HG03196 (cell line): Measurements from ENCODE around the gene BICC1.

Source experiments
- ATAC-seq: cut with Tn5 transposase; IDR thresholded peaks from one replicate; pipeline ENCODE4 v1.9.1; 2021; ENCODE audit not compliant: unreplicated experiment

BICC1 gene

GRCh38 chr10:58515291-58515941, 2.7 kb downstream of the BICC1 start:
- ATAC-seq, result no peak

GRCh38 chr10:58516119-58516518, 3.4 kb downstream of the BICC1 start:
- ATAC-seq, result no peak

GRCh38 chr10:58516671-58517070, 4.0 kb downstream of the BICC1 start:
- no peak for ATAC-seq

- no peak for ATAC-seq
These were observed 4.4 kb downstream of the BICC1 start for GRCh38 chr10:58517081-58517480.

- no peak for ATAC-seq
These were observed 5.1 kb downstream of the BICC1 start for GRCh38 chr10:58517491-58518355.

- ATAC-seq, result no peak
These were observed 6.1 kb downstream of the BICC1 start for GRCh38 chr10:58518775-58519174.

GRCh38 chr10:58529077-58529728, 16.5 kb downstream of the BICC1 start:
- no peak for ATAC-seq

GRCh38 chr10:58531084-58531695, 18.5 kb downstream of the BICC1 start:
- ATAC-seq, result no peak

DNA sequence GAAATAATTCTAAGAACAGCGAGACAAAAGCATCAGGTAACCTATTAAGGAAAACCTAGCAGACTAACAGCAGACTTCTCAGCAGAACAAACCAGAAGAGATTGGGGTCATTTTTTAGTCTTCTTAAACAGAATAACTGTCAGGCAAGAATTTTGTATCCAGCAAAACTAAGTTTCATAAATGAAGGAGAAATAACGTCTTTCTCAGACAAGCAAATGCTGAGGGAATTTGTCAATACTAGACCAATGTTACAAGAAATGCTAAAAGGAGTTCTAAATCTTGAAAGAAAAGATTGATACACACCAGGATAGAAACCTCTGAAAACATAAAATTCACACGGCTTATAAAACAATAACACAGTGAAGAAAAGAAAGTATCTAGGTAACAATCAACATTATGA, 22.6 kb downstream of the BICC1 start:
- no peak for ATAC-seq

GRCh38 chr10:58543141-58543540, 30.5 kb downstream of the BICC1 start:
- no peak for ATAC-seq

GRCh38 chr10:58544135-58544534, 31.5 kb downstream of the BICC1 start:
- ATAC-seq, result no peak

GRCh38 chr10:58545427-58545826, 32.8 kb downstream of the BICC1 start:
- ATAC-seq, result no peak

DNA sequence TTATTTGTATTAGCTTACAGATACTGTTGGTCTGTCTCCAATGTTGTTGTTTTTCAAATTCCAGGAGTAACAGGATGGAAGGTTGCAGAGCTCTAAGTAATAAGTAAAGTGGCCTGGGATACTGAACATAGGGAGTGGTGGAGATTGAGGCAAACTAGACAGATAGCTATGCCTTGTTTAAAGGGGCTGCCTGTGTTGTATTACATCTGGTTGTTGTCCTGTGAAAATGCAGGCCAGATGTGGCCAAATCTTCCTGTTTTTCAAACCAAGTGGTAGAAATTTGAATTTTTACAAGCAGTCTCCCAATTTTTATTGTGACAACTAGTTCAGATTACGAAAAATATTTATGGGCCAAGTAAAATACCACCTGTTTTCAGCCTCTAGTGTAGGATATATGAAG, 33.5 kb downstream of the BICC1 start:
- no peak for ATAC-seq

GRCh38 chr10:58546722-58547445, 34.2 kb downstream of the BICC1 start:
- ATAC-seq, result no peak

GRCh38 chr10:58547963-58548362, 35.3 kb downstream of the BICC1 start:
- no peak for ATAC-seq

DNA sequence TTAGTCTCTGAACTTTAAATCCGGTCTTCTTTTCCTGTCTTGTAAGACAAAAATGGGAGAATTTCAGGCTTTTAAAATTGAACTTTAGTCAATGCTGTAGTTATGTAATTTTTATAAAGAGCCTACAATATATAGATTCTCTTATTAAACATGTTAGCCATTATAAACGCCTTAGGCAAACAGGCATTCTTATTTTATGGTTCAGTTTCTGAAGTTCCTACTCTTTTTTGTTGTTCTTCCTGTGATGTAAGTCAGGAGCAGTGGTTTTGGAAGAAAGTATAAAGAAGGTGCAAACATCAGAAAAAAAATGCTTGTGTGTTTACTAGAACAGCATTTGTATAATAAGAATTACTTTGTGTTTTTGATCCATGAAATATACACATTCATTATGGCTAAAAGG, 41.6 kb downstream of the BICC1 start:
- ATAC-seq, result no peak

DNA sequence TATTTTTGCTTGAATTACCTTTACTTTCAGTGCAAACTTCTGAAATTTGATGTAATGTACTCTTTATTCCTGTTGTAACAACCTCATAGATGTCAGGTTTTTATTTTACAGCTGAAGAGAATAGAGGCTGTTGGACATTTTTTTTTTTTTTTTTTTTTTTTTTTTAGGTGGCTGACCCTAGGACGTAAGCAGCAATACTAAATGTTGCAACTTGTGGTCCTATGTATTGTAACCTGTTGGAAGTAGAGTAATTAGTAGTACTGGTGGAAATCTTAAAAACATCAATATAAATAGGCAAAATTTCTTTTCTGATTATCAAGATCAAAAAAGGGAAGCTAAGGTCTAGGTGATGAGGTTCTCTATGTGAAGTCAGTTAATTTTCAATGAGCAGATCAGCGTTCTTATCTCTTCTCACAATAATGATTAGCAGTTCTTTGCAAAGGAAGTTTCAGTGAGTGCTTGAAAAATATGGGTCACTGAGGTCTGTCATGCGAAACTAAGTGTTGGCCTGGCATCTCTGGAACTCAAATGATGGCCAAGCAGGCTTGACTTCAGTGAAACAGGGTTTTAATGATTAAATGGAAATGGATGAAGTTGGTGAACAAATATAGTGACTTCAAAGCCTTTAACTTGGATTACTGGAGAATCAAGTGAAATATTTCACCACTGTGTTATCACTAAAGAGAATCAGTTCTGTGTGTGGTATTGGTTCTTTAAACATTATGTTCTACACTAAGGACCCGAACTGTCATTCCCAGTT, 42.7 kb downstream of the BICC1 start:
- no peak for ATAC-seq

DNA sequence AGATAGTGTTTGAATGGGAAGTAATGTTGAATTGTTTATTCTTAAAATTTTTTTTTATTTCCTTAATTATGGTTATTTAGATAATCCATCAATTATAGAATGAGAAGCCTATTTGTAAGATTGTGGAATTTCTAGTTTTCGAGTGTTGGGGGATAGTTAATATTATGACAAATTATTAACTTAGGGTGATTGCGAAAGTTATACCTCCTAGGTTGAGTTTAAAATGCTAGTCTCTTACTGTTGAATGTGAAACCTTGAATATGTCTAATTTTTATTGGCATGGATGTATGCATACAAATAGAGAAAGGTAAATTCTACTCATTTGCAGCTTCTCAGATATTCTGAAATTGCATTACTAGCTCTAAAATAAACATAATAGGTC, 43.2 kb downstream of the BICC1 start:
- ATAC-seq, result no peak

GRCh38 chr10:58556516-58557165, 44.0 kb downstream of the BICC1 start:
- ATAC-seq, result no peak

DNA sequence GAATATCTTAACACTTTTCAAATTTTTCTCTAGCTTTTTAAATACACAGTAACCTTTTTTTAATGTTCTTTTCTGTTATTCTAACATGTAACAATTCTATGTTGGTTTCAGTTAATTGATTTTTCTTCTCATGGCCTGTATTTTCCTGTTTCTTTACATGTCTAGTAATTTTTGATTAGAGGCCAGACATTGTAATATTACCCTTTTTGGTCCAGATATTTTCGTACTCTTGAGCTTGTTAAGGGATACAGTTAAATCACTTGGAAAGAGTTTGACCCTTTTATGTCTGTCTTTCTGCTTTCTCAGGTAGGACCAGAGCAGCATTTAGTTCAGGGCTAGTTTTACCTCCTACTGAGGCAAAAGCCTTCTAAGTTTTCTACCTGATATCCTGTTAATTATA, 45.0 kb downstream of the BICC1 start:
- ATAC-seq, result no peak
